GM12801 (cell line): ENCODE data around the gene MDFI.

Experiments
- TF ChIP-seq, protein P1 (sequence below): IDR thresholded peaks from one replicate; pipeline ENCODE4 v1.5.1; 2011; ENCODE audit warnings: control low read depth; ENCODE audit not compliant: insufficient read length; ENCODE audit errors: extremely low read depth

MDFI gene

DNA sequence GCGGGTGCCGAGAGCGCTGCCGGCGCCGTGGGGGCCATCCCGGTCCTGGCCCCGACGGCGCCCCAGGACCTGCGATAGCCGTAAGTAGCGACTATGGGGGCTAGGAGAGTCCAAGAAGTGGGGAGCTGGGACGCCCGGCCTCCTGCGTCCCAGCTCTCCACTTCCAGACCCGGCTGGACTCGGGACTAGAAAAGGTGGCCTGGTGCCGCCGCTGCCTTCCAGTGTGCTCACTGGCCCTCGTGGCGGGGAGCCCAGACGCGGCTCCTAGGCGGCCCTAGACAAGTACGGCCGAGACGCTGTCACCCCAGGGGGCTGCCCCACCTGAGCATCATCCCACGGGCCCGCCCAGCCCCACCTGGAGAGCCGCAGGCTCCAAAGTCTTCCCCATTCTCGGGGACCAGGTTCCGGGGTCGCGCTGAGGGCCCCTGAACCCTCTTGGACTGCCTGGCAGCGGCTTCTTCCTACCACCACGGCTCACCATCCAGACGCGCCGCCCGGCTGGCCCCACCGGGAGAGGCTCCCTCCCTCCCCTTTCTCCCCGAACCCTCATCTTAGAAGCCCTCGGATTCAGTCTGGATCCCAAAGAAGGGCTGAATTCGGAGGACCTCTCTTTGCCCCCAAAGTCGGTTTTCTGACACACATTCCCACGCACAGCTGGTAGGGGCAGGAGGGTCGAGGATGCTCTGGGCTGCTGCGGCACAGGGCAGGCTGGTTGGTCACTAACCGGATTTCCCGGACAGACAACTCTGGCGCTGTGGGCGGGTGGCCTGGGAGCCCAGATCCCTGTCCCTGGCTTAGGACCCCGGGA lies 870 bp upstream of the MDFI start:
- TF ChIP-seq, protein P1, sequence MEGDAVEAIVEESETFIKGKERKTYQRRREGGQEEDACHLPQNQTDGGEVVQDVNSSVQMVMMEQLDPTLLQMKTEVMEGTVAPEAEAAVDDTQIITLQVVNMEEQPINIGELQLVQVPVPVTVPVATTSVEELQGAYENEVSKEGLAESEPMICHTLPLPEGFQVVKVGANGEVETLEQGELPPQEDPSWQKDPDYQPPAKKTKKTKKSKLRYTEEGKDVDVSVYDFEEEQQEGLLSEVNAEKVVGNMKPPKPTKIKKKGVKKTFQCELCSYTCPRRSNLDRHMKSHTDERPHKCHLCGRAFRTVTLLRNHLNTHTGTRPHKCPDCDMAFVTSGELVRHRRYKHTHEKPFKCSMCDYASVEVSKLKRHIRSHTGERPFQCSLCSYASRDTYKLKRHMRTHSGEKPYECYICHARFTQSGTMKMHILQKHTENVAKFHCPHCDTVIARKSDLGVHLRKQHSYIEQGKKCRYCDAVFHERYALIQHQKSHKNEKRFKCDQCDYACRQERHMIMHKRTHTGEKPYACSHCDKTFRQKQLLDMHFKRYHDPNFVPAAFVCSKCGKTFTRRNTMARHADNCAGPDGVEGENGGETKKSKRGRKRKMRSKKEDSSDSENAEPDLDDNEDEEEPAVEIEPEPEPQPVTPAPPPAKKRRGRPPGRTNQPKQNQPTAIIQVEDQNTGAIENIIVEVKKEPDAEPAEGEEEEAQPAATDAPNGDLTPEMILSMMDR = no peak

DNA sequence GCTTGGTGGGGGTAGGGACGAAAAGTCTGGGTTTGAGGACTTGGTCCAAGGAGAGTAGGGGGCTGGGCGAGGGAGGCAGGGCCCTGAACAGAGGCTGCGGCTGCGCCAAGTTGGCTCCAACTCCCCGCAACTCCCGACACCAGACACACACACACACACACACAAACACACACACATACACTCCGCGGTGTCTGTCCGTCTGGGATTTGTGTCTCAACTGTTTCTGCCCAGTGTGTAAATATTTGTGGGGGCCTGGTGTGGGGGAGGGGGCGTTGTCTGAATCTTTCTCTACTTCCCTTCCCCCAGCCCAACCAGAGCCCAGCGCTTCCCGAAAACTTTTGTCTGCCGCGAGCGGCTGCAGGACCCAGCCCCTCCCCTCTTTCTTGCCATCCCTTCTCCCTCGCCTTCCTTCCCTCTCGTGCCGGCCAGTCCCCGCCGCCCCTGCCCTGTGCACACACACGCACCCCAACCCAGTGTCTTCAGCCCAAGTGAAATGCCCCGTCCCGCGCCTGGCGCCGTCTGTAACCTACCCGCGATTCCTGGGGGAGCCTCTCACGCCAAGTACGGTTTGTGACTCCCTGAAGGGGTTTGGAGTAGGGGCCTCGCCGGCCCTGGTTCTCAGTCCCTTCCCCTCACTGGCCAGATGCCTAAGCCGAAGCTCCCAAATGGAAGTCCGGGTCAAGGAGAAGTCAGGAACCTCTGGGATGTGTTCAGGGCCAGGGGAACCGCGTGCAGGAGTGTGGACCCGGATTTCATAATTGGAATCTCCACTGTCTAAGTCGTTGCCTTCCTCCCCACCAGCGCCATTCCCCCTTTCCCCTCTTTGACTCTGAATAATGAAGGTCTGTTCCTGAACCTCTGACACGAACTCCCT lies 904 bp downstream of the MDFI start:
- TF ChIP-seq, protein P1 = no peak

DNA sequence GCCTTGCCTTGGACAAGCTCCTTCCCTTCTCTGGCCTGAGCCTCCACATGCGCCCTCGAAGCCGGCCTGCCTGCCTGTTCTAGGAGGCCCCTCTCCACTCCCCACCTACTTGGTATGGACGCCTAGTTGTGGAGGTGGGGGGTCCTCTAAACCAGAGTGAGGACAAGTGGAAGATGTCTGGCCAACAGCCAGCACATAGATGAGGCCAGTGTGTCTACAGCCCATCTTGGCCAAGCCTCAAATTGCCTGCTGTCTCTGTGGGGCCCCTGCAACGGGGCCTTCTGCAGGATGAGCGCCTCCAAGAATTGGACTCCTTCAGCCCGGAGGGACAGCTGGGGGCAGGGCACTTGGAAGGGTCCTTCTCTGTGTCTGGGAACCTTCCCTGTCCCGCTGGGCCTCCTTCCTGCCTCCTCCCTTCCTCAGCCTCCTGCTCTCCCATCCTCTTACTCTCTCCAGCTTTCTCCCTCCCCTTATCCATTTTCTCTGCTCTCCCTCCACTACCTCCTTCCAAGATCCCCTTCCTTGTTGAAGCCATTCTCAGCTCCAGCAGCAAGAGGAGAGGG lies 1.6 kb downstream of the MDFI start:
- TF ChIP-seq, protein P1 = no peak

DNA sequence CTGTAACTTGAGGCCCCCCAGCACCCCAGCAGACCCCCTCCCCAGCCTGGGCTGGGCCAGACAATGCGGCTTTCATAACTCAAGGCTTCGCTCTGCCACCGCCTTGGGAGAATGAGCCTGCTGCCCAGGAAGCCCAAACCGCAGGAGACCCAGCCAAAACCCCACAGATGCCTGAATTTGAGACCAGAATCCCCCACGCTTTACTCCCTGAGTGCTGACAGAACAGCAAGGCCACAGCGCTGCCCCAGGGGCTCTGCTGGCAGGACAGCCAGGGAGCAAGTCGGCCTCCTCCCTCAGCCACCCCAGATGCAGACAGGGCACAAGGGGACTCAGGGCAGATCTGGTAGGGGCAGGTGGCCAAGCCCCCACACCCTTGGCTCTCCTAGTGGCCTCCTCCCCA lies 2.2 kb downstream of the MDFI start:
- TF ChIP-seq, protein P1 = no peak

DNA sequence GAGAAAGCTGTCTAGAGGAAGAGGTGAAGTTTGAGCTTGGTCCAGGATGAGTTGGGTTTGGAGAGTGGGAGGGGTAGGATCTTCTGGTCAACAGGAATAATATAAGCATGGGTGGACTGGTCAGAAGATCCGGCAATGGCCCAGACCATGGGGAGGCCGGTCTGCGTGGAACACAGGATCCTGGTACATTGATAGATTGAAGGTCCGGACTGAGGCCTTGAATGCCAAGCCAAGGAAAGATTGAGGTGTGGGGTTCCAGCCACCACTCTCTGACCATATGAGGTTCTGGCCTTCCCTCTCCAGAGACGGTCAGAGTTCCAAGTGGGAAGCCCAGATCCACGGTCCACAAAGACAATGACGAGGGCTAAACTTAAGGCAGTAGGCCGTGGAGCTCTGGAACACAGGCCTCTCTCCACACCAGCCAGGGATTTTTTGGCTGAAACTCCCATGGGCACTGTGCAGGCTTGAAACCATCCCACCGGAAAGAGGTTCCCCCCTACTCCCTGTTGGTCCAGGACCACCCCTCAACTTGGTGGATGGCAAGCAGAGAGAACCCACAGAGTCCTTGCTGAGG lies 3.2 kb downstream of the MDFI start:
- TF ChIP-seq, protein P1 = no peak

DNA sequence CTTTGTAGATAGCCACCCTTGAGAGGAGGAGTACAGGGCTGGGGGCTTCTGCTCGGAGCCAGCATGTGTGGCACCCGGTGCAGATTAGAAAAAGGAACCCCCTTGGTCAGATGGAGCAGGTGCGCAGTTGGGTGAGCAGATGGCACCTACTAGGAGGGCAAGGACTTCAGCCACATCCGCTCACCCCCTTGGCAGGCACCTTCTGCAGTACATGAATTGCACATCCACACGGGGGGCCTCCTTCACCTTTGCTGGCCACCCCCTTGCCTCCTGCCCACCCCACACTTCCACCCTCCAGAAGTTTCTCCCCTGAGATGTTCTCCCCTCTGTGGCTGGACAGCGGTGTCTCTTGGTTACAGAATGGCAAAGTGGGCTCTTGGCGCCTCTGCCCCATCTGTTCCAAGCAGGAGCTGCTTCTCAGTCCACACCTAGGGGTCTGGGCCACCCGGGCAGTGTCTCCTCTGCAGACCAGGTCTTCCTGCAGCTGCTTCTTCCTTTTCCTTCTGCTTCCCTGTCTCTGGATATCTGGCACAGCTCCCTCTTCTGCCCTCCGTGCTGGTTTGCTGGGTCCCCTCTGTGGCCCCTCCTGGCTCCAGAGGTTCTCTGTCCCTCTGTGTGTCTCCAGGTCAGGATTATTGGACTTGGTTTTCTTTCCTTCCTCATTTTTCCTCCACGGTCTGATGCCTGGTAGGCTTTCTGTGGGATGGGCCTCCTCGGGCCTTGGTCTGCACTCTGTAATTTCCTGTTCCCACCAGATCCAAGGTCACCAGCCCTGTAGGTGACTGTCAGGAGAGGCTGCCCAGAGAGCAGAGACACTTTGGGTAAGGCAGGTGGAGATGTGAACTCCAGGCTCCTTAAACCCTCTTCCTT lies 4.1 kb downstream of the MDFI start:
- TF ChIP-seq, protein P1 = no peak
